ENCODE measurements around the gene ARHGAP15. TPM values are rescaled to one million over a fixed set of nuclear protein-coding genes. Genes with fewer than 3 reads are reported as not detected.

Gene ARHGAP15
- total RNA-seq, 4 donors from 2014 or later, result 1.7 to 16.8 (median 3.7) TPM

- Histone ChIP-seq H3K4me1 (no peaks in the 10 kb centered on the region), H3K4me3 (no peak overlapping the region), H3K27me3 (no peaks in the 10 kb centered on the region), H3K27ac (no peak overlapping the region), H3K9me3 (no peaks in the 10 kb centered on the region), H3K36me3 (no peaks in the 10 kb centered on the region)
- DNase-seq, result no peak
- TF ChIP-seq CTCF (IDR thresholded peaks at IDR 0.05) (no peak), POLR2A (IDR thresholded peaks at IDR 0.05) (no peak)
- intact Hi-C loops (cut with DNase I), result no loop called here
- 80 to 84% methylated on average over 4 of the region's 4 CpGs for WGBS, 2 donors
Measured at GRCh38 chr2:143312441-143312840, 183.2 kb downstream of the ARHGAP15 start.

DNA sequence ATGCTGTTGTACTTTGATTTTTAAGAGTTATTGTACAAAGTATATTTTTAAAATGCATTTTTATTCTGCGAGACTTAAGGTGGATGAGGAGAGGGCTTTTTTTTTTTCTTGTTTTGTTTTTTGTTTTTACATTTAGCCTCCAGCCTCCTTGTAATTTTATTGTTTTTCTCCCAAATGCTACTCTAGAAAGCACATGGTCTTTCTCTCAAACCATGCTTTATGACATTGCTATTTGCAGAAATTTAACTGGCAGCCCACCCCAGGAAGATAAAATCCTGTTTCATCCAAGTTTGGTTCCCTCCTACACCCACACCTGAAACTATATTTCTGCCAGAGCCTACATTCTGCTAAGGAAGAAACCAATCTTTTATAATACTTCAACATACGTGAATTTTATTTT lies 184.6 kb downstream of the ARHGAP15 start:
- no peaks in the 10 kb centered on the region for H3K9me3 ChIP-seq
- H3K36me3 ChIP-seq, result no peaks in the 10 kb centered on the region
- H3K27ac ChIP-seq, result no peak overlapping the region
- intact Hi-C loops (cut with DNase I), result no loop called here
- 88 to 89% methylated on average over 2 of the region's 2 CpGs for WGBS, 2 donors
- H3K4me3 ChIP-seq, result no peak overlapping the region
- TF ChIP-seq POLR2A (IDR thresholded peaks at IDR 0.05) (no peak), CTCF (IDR thresholded peaks at IDR 0.05) (no peak)
- no peak for DNase-seq
- no peaks in the 10 kb centered on the region for H3K27me3 ChIP-seq
- no peaks in the 10 kb centered on the region for H3K4me1 ChIP-seq

DNA sequence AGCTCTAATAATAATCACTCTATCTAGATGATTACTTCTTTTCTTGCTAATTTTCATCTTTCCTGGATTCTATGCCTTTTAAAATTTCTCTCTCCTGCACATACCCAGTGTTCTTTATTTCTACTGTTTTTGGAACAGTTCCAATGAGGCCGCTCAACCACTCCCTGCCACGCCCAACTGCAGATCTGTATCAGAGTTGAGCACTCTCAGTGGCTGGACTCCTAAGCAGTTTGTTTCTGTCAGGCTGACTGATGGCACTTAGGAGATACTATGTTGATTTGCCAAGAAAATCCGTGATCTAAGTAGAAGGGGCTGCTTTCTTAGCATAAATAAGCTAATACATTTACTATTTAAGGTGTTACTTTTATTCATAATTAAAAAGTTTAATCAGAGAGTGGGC lies 192.8 kb downstream of the ARHGAP15 start:
- DNase-seq, result no peak

DNA sequence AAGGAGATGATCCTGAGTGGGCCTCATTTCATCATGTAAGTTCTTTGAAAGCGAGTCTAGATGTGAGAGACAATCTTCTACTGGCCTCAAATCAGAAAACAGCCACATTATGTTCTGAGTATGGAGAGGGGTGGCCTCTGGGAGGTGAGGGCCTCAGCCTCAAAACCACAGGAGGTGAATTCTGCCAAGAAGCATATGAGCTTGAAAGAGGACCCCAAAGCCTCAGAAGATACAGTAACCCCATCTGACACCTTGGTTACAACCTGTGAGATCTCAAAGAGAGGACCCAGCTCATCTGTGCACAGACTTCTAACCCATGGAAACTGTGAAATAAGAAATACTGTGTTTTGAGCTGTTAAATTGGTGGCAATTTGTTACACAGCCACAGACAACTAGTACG lies 200.1 kb downstream of the ARHGAP15 start:
- DNase-seq, result no peak
- TF ChIP-seq POLR2A (IDR thresholded peaks at IDR 0.05) (no peak), CTCF (IDR thresholded peaks at IDR 0.05) (no peak)
- Histone ChIP-seq H3K4me1 (no peaks in the 10 kb centered on the region), H3K27ac (no peak overlapping the region), H3K9me3 (no peaks in the 10 kb centered on the region), H3K27me3 (no peaks in the 10 kb centered on the region), H3K4me3 (no peak overlapping the region), H3K36me3 (no peaks in the 10 kb centered on the region)
- intact Hi-C loops (cut with DNase I), result no loop called here
- 87 to 92% methylated on average over 2 of the region's 2 CpGs for WGBS, 2 donors

More for the DNA sequence above, 192.8 kb downstream of the ARHGAP15 start:
- Histone ChIP-seq H3K4me1 (no peaks in the 10 kb centered on the region), H3K36me3 (no peaks in the 10 kb centered on the region), H3K27me3 (no peaks in the 10 kb centered on the region), H3K9me3 (no peaks in the 10 kb centered on the region), H3K4me3 (no peak overlapping the region), H3K27ac (no peak overlapping the region)
- intact Hi-C loops (cut with DNase I), result no loop called here
- 47 to 72% methylated on average over 3 of the region's 3 CpGs for WGBS, 2 donors
- no peak for TF ChIP-seq POLR2A (IDR thresholded peaks at IDR 0.05)
- TF ChIP-seq CTCF (IDR thresholded peaks at IDR 0.05), result no peak

DNA sequence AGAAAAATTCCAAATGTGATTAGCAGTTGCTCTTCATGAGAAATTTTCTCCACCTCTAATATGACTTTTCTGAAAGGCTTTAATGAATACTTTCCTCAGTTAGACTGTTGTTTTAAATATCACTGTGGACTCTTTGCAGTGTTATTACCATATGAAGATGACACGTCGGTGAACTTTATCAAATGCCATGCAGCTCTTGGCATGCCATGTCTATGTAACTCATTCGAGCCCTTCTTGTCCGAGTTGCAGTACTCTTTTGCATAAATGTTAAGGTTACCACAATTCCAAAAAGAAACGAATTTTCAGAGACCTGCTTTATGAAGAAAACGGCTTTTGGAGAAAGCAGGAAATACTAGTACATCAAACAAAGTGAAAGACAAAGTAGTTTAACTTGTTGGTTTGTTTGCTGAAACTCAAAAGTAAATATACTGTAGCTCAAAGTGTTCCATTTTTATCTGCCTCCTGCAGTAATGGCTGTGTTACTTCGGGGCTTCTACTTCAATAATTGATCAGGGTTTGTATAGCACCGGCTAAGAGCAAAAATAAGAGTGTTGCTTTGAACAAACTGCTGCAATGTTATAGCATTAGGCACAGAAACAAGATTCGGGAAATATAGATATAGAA lies 204.1 kb downstream of the ARHGAP15 start:
- no peaks in the 10 kb centered on the region for H3K27me3 ChIP-seq
- DNase-seq, result no peak
- no peaks in the 10 kb centered on the region for H3K4me1 ChIP-seq
- H3K9me3 ChIP-seq, result no peaks in the 10 kb centered on the region
- no peak for TF ChIP-seq CTCF (IDR thresholded peaks at IDR 0.05)
- TF ChIP-seq POLR2A (IDR thresholded peaks at IDR 0.05), result no peak
- intact Hi-C loops (cut with DNase I), result no loop called here
- H3K36me3 ChIP-seq, result no peaks in the 10 kb centered on the region
- no peak overlapping the region for H3K4me3 ChIP-seq
- WGBS, 2 donors, result 51 to 63% methylated on average over 9 of the region's 9 CpGs
- no peak overlapping the region for H3K27ac ChIP-seq

Data from esophagus squamous epithelium (tissue), 5 donors.